Measurements from ENCODE around the gene NARS2.

GRCh38 chr11:78516281-78516680 is 58.4 kb downstream of the NARS2 start:
- TF ChIP-seq, protein P1, sequence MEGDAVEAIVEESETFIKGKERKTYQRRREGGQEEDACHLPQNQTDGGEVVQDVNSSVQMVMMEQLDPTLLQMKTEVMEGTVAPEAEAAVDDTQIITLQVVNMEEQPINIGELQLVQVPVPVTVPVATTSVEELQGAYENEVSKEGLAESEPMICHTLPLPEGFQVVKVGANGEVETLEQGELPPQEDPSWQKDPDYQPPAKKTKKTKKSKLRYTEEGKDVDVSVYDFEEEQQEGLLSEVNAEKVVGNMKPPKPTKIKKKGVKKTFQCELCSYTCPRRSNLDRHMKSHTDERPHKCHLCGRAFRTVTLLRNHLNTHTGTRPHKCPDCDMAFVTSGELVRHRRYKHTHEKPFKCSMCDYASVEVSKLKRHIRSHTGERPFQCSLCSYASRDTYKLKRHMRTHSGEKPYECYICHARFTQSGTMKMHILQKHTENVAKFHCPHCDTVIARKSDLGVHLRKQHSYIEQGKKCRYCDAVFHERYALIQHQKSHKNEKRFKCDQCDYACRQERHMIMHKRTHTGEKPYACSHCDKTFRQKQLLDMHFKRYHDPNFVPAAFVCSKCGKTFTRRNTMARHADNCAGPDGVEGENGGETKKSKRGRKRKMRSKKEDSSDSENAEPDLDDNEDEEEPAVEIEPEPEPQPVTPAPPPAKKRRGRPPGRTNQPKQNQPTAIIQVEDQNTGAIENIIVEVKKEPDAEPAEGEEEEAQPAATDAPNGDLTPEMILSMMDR (conservative IDR thresholded peaks at IDR 0.05 in 1 of 2, IDR thresholded peaks at IDR 0.05 in 1 of 2; ENCODE audit: extremely low read depth in 1 of 2, insufficient read depth in 1 of 2, low read depth in 1 of 2, low read length in 2 of 2) = no peak
- TF ChIP-seq EZH2 (IDR thresholded peaks at IDR 0.05; ENCODE audit: borderline replicate concordance, low read length) = no peak

All from mammary epithelial cell (primary cell).